ENCODE data around the gene SLC9A3. TPM values are rescaled to one million over a fixed set of nuclear protein-coding genes. Genes with fewer than 3 reads are reported as not detected.
A peak's percentile ranks its signal among the peaks of the same experiment; 100 is the strongest.

The SLC9A3 gene
- total RNA-seq, 5 donors from 2014 or later (not counting 1 experiment from before 2014, with no cell fraction given), result 1.9 to 3.5 (median 2.5) TPM

DNA sequence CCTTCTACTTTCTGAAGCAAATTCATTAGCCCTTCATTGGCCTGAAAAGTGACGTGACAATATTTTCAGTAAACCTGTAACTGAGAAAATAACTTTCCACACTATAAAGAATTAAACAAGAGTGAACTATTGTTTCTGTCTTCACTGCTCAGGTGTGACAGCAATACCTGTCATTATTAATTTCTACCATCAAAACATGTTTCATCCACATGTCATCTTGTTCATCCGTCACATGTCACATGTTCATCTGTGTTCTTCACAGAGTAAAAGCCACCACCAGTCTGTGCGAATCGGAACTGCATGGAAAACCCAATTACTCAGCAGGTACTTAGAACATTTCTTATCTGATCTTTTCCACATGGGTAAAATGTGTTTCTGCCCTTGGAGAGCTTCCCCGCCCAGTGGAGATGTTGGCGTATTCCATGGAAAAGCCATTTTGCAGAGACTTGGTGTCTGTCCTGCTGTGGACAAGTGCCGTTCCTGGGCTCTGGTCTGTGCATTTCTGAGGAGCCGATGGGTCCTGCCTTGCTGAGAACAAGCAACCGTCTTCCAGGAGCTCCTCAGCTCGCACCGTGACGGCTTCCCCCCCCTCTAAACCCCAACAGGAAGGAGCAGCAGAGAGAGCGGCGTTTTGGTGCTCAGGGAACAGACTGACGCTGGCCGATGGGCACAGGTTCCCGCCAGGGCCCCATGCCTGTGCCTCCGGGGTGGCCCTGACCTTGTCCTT is 91.9 kb downstream of the SLC9A3 start:
- no peak overlapping the region for H3K27ac Mint-ChIP-seq
- no peak overlapping the region for H3K4me3 Mint-ChIP-seq
- H3K27me3 Mint-ChIP-seq, result peaks cover 8 to 14% of the 10 kb centered on the region in 2 donors
- no peaks in the 10 kb centered on the region for H3K9me3 Mint-ChIP-seq
- POLR2A ChIA-PET, result no interaction called here
- peaks cover 0 to 57% of the 10 kb centered on the region in 2 experiments for H3K27me3 ChIP-seq (replicated peaks in 1 of 2; ENCODE audit: control insufficient read depth in 2 of 2, extremely low read depth in 1 of 2, insufficient read depth in 2 of 2, low read length in 1 of 2)
- no peaks in the 10 kb centered on the region for H3K36me3 ChIP-seq (ENCODE audit: control insufficient read depth in 2 of 2, extremely low read depth in 1 of 2, insufficient read depth in 1 of 2, low read length in 1 of 2)
- CTCF ChIA-PET, result interaction anchor here in 1 of 2 donors (0.6 kb wide), 1 partner anchor 52 kb away, joined by 4 read pairs; no protein-coding TSS in a partner anchor
- WGBS (ENCODE audit: insufficient coverage), result 81% methylated on average over 16 of the region's 18 CpGs
- DNase-seq (no peak), ATAC-seq (replicated peaks in 1 of 4) (no peak)
- no peak overlapping the region for H3K27ac ChIP-seq (ENCODE audit: low read length)
- no peaks in the 10 kb centered on the region for H3K36me3 Mint-ChIP-seq
- H3K4me1 ChIP-seq (ENCODE audit: control insufficient read depth in 1 of 2, extremely low read depth in 1 of 2, insufficient read depth in 2 of 2, low read length in 2 of 2), result no peaks in the 10 kb centered on the region
- H3K4me3 ChIP-seq (ENCODE audit: control insufficient read depth in 1 of 2, extremely low read depth in 1 of 2, low read length in 1 of 2), result no peak overlapping the region
- no peaks in the 10 kb centered on the region for H3K9me3 ChIP-seq
- H3K4me1 Mint-ChIP-seq, result no peaks in the 10 kb centered on the region

DNA sequence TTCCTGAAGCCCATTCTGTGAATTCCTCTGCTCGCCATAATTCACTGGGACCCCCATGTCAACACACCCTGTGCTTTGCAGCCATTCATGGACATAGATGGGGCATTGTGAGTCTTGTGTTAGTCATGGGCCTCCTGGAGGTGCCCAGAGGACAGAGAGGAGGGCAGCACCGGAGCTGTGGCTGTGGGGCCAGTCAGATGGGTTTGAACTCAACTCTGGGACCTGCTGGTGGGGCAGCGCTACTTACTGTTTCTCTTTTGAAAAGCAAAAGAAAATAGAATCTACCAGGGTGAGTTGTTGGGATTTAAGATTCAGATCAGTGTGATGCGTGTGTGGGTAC is 92.6 kb downstream of the SLC9A3 start:
- Histone ChIP-seq H3K9me3 (no peaks in the 10 kb centered on the region), H3K27ac (ENCODE audit: low read length) (no peak overlapping the region), H3K36me3 (ENCODE audit: control insufficient read depth in 2 of 2, extremely low read depth in 1 of 2, insufficient read depth in 1 of 2, low read length in 1 of 2) (no peaks in the 10 kb centered on the region), H3K4me1 (ENCODE audit: control insufficient read depth in 1 of 2, extremely low read depth in 1 of 2, insufficient read depth in 2 of 2, low read length in 2 of 2) (no peaks in the 10 kb centered on the region), H3K27me3 (replicated peaks in 1 of 2; ENCODE audit: control insufficient read depth in 2 of 2, extremely low read depth in 1 of 2, insufficient read depth in 2 of 2, low read length in 1 of 2) (peaks cover 0 to 58% of the 10 kb centered on the region in 2 experiments), H3K4me3 (ENCODE audit: control insufficient read depth in 1 of 2, extremely low read depth in 1 of 2, low read length in 1 of 2) (no peak overlapping the region)
- POLR2A ChIA-PET, result no interaction called here
- H3K4me1 Mint-ChIP-seq, result no peaks in the 10 kb centered on the region
- WGBS (ENCODE audit: insufficient coverage), result 100% methylated on average over 2 of the region's 4 CpGs
- peaks cover 9 to 14% of the 10 kb centered on the region in 2 donors for H3K27me3 Mint-ChIP-seq
- CTCF ChIA-PET, result no interaction called here
- no peaks in the 10 kb centered on the region for H3K36me3 Mint-ChIP-seq
- ATAC-seq (replicated peaks in 1 of 4), result no peak
- DNase-seq, result no peak
- no peaks in the 10 kb centered on the region for H3K9me3 Mint-ChIP-seq
- H3K27ac Mint-ChIP-seq, result no peak overlapping the region
- no peak overlapping the region for H3K4me3 Mint-ChIP-seq

DNA sequence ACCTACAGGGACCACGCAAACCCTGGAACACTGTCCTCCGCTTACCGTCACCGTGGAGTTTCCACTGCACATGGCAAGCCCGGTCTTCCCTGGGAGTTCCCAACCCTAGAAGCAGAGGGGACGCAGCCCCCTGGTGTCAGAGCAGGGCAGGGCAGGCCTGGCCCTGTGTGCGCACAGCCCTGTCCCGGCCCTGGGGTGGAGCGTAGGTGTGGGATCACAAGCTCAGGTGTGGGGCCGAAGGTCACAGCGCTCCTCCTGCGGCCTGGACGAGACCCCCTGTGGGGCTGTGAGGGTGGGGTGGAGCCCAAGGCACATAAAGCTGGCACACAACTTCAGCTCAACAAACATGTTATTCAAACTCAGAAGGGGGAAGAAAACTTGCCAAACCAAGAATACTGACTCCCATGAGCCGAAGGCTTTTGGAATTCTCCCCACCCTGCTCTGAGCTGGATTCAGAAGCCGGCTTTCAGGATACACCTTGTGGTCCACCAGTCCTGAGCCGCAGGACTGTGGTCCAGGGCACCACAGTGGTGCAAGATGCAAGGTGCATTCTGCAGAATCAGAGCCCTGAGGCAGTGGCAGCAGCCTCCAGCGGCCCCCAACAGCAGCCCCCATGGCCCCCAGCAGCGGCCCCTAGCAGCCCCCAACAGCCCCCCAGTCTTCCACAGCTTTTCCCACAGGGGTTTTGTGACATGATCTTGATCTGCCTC is 93.1 kb downstream of the SLC9A3 start:
- WGBS (ENCODE audit: insufficient coverage), result 44% methylated on average over 11 of the region's 18 CpGs

GRCh38 chr5:430214-430925 is 93.9 kb downstream of the SLC9A3 start:
- Histone ChIP-seq H3K36me3 (ENCODE audit: control insufficient read depth in 2 of 2, extremely low read depth in 1 of 2, insufficient read depth in 1 of 2, low read length in 1 of 2) (no peaks in the 10 kb centered on the region), H3K4me3 (ENCODE audit: control insufficient read depth in 1 of 2, extremely low read depth in 1 of 2, low read length in 1 of 2) (no peak overlapping the region), H3K4me1 (ENCODE audit: control insufficient read depth in 1 of 2, extremely low read depth in 1 of 2, insufficient read depth in 2 of 2, low read length in 2 of 2) (no peaks in the 10 kb centered on the region), H3K9me3 (no peaks in the 10 kb centered on the region), H3K27ac (ENCODE audit: low read length) (no peak overlapping the region), H3K27me3 (replicated peaks in 1 of 2; ENCODE audit: control insufficient read depth in 2 of 2, extremely low read depth in 1 of 2, insufficient read depth in 2 of 2, low read length in 1 of 2) (peaks cover 0 to 50% of the 10 kb centered on the region in 2 experiments)
- Mint-ChIP-seq H3K4me3 (no peak overlapping the region), H3K27me3 (peaks cover 12 to 14% of the 10 kb centered on the region in 2 donors), H3K36me3 (no peaks in the 10 kb centered on the region), H3K4me1 (no peaks in the 10 kb centered on the region), H3K27ac (no peak overlapping the region), H3K9me3 (no peaks in the 10 kb centered on the region)
- DNase-seq (no peak), ATAC-seq (replicated peaks in 1 of 4) (no peak)
- WGBS (ENCODE audit: insufficient coverage), result 92% methylated on average over 22 of the region's 25 CpGs
- CTCF ChIA-PET, result no interaction called here
- POLR2A ChIA-PET, result no interaction called here

More for the DNA sequence above, 93.1 kb downstream of the SLC9A3 start:
- H3K27ac Mint-ChIP-seq, result no peak overlapping the region
- no peaks in the 10 kb centered on the region for H3K4me1 Mint-ChIP-seq
- H3K36me3 Mint-ChIP-seq, result no peaks in the 10 kb centered on the region
- ChIA-PET POLR2A (no interaction called here), CTCF (no interaction called here)
- no peaks in the 10 kb centered on the region for H3K4me1 ChIP-seq (ENCODE audit: control insufficient read depth in 1 of 2, extremely low read depth in 1 of 2, insufficient read depth in 2 of 2, low read length in 2 of 2)
- peak in 13 of 35 experiments; percentile 9 to 55 (median 27) for DNase-seq
- no peaks in the 10 kb centered on the region for H3K9me3 ChIP-seq
- peak; percentile 69 to 82 (median 74) for ATAC-seq (replicated peaks in 1 of 4)
- no peak overlapping the region for H3K4me3 Mint-ChIP-seq
- no peaks in the 10 kb centered on the region for H3K9me3 Mint-ChIP-seq
- H3K4me3 ChIP-seq (ENCODE audit: control insufficient read depth in 1 of 2, extremely low read depth in 1 of 2, low read length in 1 of 2), result no peak overlapping the region
- H3K27me3 ChIP-seq (replicated peaks in 1 of 2; ENCODE audit: control insufficient read depth in 2 of 2, extremely low read depth in 1 of 2, insufficient read depth in 2 of 2, low read length in 1 of 2), result peaks cover 0 to 56% of the 10 kb centered on the region in 2 experiments
- H3K27me3 Mint-ChIP-seq, result peaks cover 12 to 14% of the 10 kb centered on the region in 2 donors
- H3K36me3 ChIP-seq (ENCODE audit: control insufficient read depth in 2 of 2, extremely low read depth in 1 of 2, insufficient read depth in 1 of 2, low read length in 1 of 2), result no peaks in the 10 kb centered on the region
- no peak overlapping the region for H3K27ac ChIP-seq (ENCODE audit: low read length)

- whole genome bisulfite sequencing (ENCODE audit: insufficient coverage), result 92% methylated on average over 33 of the region's 35 CpGs
- no peak overlapping the region for H3K27ac Mint-ChIP-seq
- H3K27me3 Mint-ChIP-seq, result peaks cover 8 to 11% of the 10 kb centered on the region in 2 donors
Observed at GRCh38 chr5:429453-430188, 94.6 kb downstream of the SLC9A3 start.

More at GRCh38 chr5:429453-430188, 94.6 kb downstream of the SLC9A3 start:
- Histone ChIP-seq H3K27me3 (replicated peaks in 1 of 2; ENCODE audit: control insufficient read depth in 2 of 2, extremely low read depth in 1 of 2, insufficient read depth in 2 of 2, low read length in 1 of 2) (peaks cover 0 to 48% of the 10 kb centered on the region in 2 experiments), H3K36me3 (ENCODE audit: control insufficient read depth in 2 of 2, extremely low read depth in 1 of 2, insufficient read depth in 1 of 2, low read length in 1 of 2) (no peaks in the 10 kb centered on the region), H3K9me3 (no peaks in the 10 kb centered on the region), H3K4me1 (ENCODE audit: control insufficient read depth in 1 of 2, extremely low read depth in 1 of 2, insufficient read depth in 2 of 2, low read length in 2 of 2) (no peaks in the 10 kb centered on the region), H3K27ac (ENCODE audit: low read length) (no peak overlapping the region), H3K4me3 (ENCODE audit: control insufficient read depth in 1 of 2, extremely low read depth in 1 of 2, low read length in 1 of 2) (no peak overlapping the region)
- POLR2A ChIA-PET, result no interaction called here
- H3K9me3 Mint-ChIP-seq, result no peaks in the 10 kb centered on the region
- CTCF ChIA-PET, result no interaction called here
- no peak overlapping the region for H3K4me3 Mint-ChIP-seq
- ATAC-seq (replicated peaks in 1 of 4) (no peak), DNase-seq (no peak)
- no peaks in the 10 kb centered on the region for H3K4me1 Mint-ChIP-seq
- H3K36me3 Mint-ChIP-seq, result no peaks in the 10 kb centered on the region
